ENCODE measurements around the gene LIME1. TPM values are rescaled to one million over a fixed set of nuclear protein-coding genes. Genes with fewer than 3 reads are reported as not detected.

The LIME1 gene
- total and polyA plus RNA-seq, 2 of the 8 experiments (the other 6 are each of a cell fraction or from before 2014, with no cell fraction given) = 4.5 to 5.9 TPM

DNA sequence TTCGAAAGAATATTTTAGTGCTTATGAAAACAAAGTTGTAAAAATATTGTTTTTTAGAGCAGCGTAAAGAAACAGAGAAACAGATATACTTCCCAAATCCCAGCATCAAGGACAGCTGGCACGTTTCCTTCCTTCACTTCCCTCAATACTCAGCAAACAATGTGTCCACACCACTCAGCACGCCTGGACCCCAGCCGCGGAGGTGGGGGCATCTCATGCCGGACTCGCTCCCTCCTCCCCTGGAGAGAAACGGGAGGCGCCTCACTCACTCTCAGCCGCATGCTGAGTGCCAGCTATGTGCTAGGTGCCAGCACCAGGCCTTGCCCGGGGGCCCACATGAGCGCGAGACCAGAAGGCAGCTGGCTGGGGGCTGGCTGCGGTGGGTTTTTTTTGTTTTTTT lies 37.8 kb downstream of the LIME1 start:
- Histone ChIP-seq H3K18ac (ENCODE audit: extremely low read depth, low read length) (no peak overlapping the region), H3K9ac (replicated peaks in 1 of 4; ENCODE audit: extremely low read depth in 1 of 4, low read depth in 3 of 4, low read length in 3 of 4) (no peak overlapping the region), H3K27ac (ENCODE audit: low read depth, low read length) (no peak overlapping the region), H2AK5ac (ENCODE audit: low read depth, low read length) (no peak overlapping the region), H3K27me3 (replicated peaks in 1 of 4; ENCODE audit: control insufficient read depth in 3 of 4, extremely low read depth in 1 of 4, insufficient read depth in 3 of 4, low read length in 3 of 4) (no peaks in the 10 kb centered on the region), H4K91ac (replicated peaks; ENCODE audit: insufficient read length, low read length) (no peak overlapping the region), H3K4ac (replicated peaks; ENCODE audit: insufficient read length, low read depth, low read length) (no peak overlapping the region), H4K20me1 (replicated peaks in 1 of 2; ENCODE audit: control insufficient read depth in 1 of 2, insufficient read depth in 2 of 2, low read length in 2 of 2) (peaks cover 3 to 14% of the 10 kb centered on the region in 2 experiments), H3K56ac (replicated peaks; ENCODE audit: insufficient read length, low read depth, low read length) (no peak overlapping the region), H3K4me1 (replicated peaks in 1 of 4; ENCODE audit: control insufficient read depth in 3 of 4, insufficient read depth in 4 of 4, low read length in 3 of 4) (peaks cover 0 to 9% (median 6%) of the 10 kb centered on the region in 4 experiments; a peak in 5 of 7 replicates), H4K8ac (ENCODE audit: extremely low read depth, insufficient read depth, low read length) (no peak overlapping the region), H3K23me2 (ENCODE audit: low read depth, low read length) (peaks cover 7% of the 10 kb centered on the region; the same call in 1 of the 2 replicates), H4K5ac (ENCODE audit: insufficient read length, low read depth, low read length) (no peak overlapping the region), H2BK20ac (ENCODE audit: low read length) (no peak overlapping the region), H3K4me3 (ENCODE audit: extremely low read depth in 1 of 4, insufficient read depth in 2 of 4, low read depth in 3 of 4, low read length in 4 of 4) (no peak overlapping the region), H2AFZ (ENCODE audit: low read length) (no peak overlapping the region), H3K79me2 (ENCODE audit: control insufficient read depth in 1 of 2, insufficient read depth in 2 of 2, low read length in 2 of 2) (peaks cover 4 to 11% of the 10 kb centered on the region in 2 experiments; a peak in 2 of 4 replicates), H3K23ac (ENCODE audit: insufficient read length) (no peak overlapping the region), H3K9me3 (ENCODE audit: insufficient read depth in 2 of 2, low read depth in 1 of 2, low read length in 1 of 2) (peaks cover 0 to 3% of the 10 kb centered on the region in 2 experiments; a peak in 1 of 4 replicates), H2BK120ac (replicated peaks; ENCODE audit: low read depth, low read length) (no peak overlapping the region), H2BK12ac (ENCODE audit: low read depth, low read length) (no peak overlapping the region), H2BK15ac (ENCODE audit: low read length) (no peak overlapping the region), H3K79me1 (ENCODE audit: low read depth, low read length) (peaks cover 14% of the 10 kb centered on the region), H3K36me3 (ENCODE audit: control insufficient read depth in 2 of 4, insufficient read depth in 4 of 4, low read length in 3 of 4) (no peaks in the 10 kb centered on the region; a peak in 1 of 8 replicates), H3K14ac (ENCODE audit: insufficient read length) (no peak overlapping the region), H2BK5ac (ENCODE audit: low read depth, low read length) (no peak overlapping the region), H3K4me2 (ENCODE audit: insufficient read depth in 1 of 2, low read depth in 2 of 2, low read length in 2 of 2) (no peak overlapping the region; a peak in 1 of 4 replicates)
- no peak for FAIRE-seq
- ChIA-PET POLR2A (ENCODE audit: partially characterized antibody) (interaction anchor here (0.6 to 2.8 kb wide), 9 partner anchors 12 to 253 kb away, joined by 3 to 22 read pairs (median 3); partner anchors contain the start of genes PPDPF and TPD52L2), CTCF (ENCODE audit: partially characterized antibody) (interaction anchor here (0.7 to 10.7 kb wide), 25 partner anchors 9 to 240 kb away, joined by 3 to 191 read pairs (median 7); partner anchors contain the start of genes PTK6 and TPD52L2)
- TF ChIP-seq BACH1 (IDR thresholded peaks at IDR 0.05; ENCODE audit: low read length) = no peak
- TF ChIP-seq NANOG (IDR thresholded peaks at IDR 0.05; ENCODE audit: insufficient read depth, low read depth, low read length, poor library complexity, severe bottlenecking) = no peak
- no peak for TF ChIP-seq GTF2F1 (IDR thresholded peaks at IDR 0.05; ENCODE audit: borderline replicate concordance, low read depth, low read length)
- TF ChIP-seq, protein P1, sequence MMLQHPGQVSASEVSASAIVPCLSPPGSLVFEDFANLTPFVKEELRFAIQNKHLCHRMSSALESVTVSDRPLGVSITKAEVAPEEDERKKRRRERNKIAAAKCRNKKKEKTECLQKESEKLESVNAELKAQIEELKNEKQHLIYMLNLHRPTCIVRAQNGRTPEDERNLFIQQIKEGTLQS (IDR thresholded peaks at IDR 0.05; ENCODE audit: insufficient read depth, low read depth, low read length) = no peak
- TF ChIP-seq SAP30 (IDR thresholded peaks at IDR 0.05; ENCODE audit: insufficient read depth, insufficient replicate concordance, low read length) = no peak
- TF ChIP-seq SP4 (IDR thresholded peaks at IDR 0.05; ENCODE audit: low read length) = no peak
- no peak for TF ChIP-seq CREB1 (IDR thresholded peaks at IDR 0.05)
- TF ChIP-seq EZH2 (IDR thresholded peaks at IDR 0.05; ENCODE audit: low read depth, low read length, severe bottlenecking) = no peak
- no peak for TF ChIP-seq ASH2L (IDR thresholded peaks at IDR 0.05; ENCODE audit: low read length)
- TF ChIP-seq, protein P2, sequence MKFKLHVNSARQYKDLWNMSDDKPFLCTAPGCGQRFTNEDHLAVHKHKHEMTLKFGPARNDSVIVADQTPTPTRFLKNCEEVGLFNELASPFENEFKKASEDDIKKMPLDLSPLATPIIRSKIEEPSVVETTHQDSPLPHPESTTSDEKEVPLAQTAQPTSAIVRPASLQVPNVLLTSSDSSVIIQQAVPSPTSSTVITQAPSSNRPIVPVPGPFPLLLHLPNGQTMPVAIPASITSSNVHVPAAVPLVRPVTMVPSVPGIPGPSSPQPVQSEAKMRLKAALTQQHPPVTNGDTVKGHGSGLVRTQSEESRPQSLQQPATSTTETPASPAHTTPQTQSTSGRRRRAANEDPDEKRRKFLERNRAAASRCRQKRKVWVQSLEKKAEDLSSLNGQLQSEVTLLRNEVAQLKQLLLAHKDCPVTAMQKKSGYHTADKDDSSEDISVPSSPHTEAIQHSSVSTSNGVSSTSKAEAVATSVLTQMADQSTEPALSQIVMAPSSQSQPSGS (IDR thresholded peaks at IDR 0.05; ENCODE audit: low read length) = no peak
- TF ChIP-seq RFX5 (IDR thresholded peaks at IDR 0.05; ENCODE audit: borderline replicate concordance, low read depth, low read length) = no peak
- WGBS, 2 experiments (ENCODE audit: extremely low coverage in 1 of 2, insufficient coverage in 1 of 2, insufficient read length in 1 of 2, insufficient replicate concordance in 2 of 2, low coverage in 1 of 2, low lambda C conversion rate in 2 of 2, missing lambda C conversion rate in 1 of 2) = 85% methylated on average over 15 of the region's 15 CpGs; no CpG with 5 or more reads in 1 of the 2 experiments
- DNase-seq (ENCODE audit: low read depth in 1 of 2, low spot score in 2 of 2) = no peak
